PFSK-1 (cell line): ENCODE results near the gene ULK4.

Experiments used
- FOXP2 ChIP-seq: optimal IDR thresholded peaks from 2 replicates; pipeline ENCODE3; 2011; ENCODE audit warnings: borderline replicate concordance, control low read depth, inconsistent platforms; ENCODE audit not compliant: insufficient read depth; ENCODE audit errors: extremely low read length, extremely low read depth
- POLR2AphosphoS5 ChIP-seq: IDR thresholded peaks from 2 replicates; pipeline ENCODE4 v1.6.1; 2012; ENCODE audit warnings: low read depth, mild to moderate bottlenecking, control low read depth, low read length, moderate library complexity
- REST ChIP-seq, 2 experiments: IDR thresholded peaks; 2 replicates each; pipeline versions ENCODE4 v1.6.1 to v1.8.0; 2011 to 2012; ENCODE audit warnings: low read depth in 2 of 2, low read length in 2 of 2, control low read depth in 1 of 2, inconsistent platforms in 1 of 2, mild to moderate bottlenecking in 1 of 2, moderate library complexity in 1 of 2; ENCODE audit not compliant: insufficient read depth in 1 of 2
- SIN3A ChIP-seq: IDR thresholded peaks from 2 replicates; pipeline ENCODE4 v1.6.1; 2012; ENCODE audit warnings: mild to moderate bottlenecking, low read length, moderate library complexity, borderline replicate concordance; ENCODE audit not compliant: insufficient read depth
- TAF1 ChIP-seq: IDR thresholded peaks from 2 replicates; pipeline ENCODE4 v1.6.1; 2012; ENCODE audit warnings: low read length, control low read depth, borderline replicate concordance; ENCODE audit not compliant: insufficient read depth

Gene ULK4

DNA sequence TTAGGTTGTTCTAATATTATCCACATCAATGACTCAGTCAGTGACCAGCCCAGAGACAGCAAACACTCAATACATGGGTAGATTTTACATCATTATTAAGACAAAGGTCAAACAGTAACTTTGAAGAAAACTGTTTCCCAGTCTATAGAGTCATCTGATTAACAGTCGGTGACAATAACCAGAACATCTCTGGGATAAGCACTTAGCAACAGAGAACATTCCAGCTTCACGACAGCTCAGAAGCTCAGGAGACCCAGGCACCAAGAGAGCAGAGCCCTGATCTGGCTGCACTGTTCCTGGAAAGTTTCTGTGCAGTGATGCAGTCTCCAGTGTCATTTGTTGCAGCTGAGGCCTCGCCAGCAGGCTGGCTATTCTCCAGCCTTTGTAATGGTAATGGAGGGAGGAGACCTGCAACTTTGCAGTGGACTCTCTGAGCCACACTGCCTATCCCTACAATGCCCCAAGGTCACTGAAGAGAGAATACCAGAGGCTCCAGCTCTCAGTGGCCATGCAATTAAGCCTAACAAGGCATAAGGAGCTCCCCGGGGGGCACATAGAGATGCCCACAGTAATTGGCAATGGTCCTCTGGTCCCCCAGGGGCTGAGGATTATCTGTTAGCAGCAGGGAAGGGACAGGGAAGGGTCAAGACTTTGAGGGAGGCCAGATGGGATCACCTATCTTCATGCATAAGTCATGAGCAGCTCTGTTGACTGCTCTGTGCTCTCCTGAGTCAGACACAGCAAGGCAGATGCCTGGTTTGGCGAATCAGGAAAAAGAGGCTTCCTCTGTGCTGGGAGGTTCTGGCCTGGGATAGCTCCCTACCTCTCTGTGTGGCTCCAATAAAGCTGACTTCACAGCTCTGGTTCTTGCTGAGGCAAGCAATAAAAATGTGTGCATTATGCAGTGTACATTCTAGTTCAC lies 599.0 kb downstream of the ULK4 start:
- no peak for TF ChIP-seq REST (IDR thresholded peaks at IDR 0.05; ENCODE audit: insufficient read depth in 1 of 2, low read depth in 2 of 2, low read length in 2 of 2)
- TF ChIP-seq FOXP2: no peak
- TF ChIP-seq POLR2AphosphoS5: no peak
- no peak for TF ChIP-seq TAF1
- no peak for TF ChIP-seq SIN3A

- TF ChIP-seq TAF1 (no peak), FOXP2 (no peak), REST (IDR thresholded peaks at IDR 0.05; ENCODE audit: insufficient read depth in 1 of 2, low read depth in 2 of 2, low read length in 2 of 2) (no peak), POLR2AphosphoS5 (no peak), SIN3A (no peak)
Measured at GRCh38 chr3:41357271-41357670, 604.6 kb downstream of the ULK4 start.

GRCh38 chr3:41356775-41357174 lies 605.1 kb downstream of the ULK4 start:
- no peak for TF ChIP-seq SIN3A
- TF ChIP-seq TAF1: no peak
- no peak for TF ChIP-seq REST (IDR thresholded peaks at IDR 0.05; ENCODE audit: insufficient read depth in 1 of 2, low read depth in 2 of 2, low read length in 2 of 2)
- TF ChIP-seq FOXP2: no peak
- no peak for TF ChIP-seq POLR2AphosphoS5

DNA sequence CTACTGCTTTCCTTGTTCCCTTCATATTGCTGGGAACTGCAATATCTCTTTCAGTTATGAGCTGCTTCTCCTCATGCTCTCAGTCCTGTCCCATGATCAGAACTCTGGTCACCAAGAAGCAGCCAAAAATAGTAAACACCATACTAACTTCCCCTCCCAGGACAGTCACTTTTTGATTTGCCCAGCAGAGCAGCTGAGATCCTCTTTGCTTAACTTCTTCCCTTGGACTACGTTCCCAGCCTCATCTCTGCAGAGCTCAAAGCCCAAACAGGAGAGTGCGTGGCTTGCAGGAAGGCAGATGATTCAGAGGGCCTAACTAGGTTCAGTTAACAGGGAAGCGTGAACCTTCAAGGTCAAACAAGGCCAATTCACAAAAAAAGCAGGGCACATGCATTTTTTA lies 609.4 kb downstream of the ULK4 start:
- TF ChIP-seq REST (IDR thresholded peaks at IDR 0.05; ENCODE audit: insufficient read depth in 1 of 2, low read depth in 2 of 2, low read length in 2 of 2): no peak
- no peak for TF ChIP-seq SIN3A
- TF ChIP-seq POLR2AphosphoS5: no peak
